GM21367 (cell line): ENCODE results near the gene SORBS1.

Source experiments
- ATAC-seq: cut with Tn5 transposase; IDR thresholded peaks from one replicate; pipeline ENCODE4 v1.9.1; 2021; ENCODE audit not compliant: unreplicated experiment

The SORBS1 gene

GRCh38 chr10:95416270-95416669 lies 144.9 kb downstream of the SORBS1 start:
- no peak for ATAC-seq

DNA sequence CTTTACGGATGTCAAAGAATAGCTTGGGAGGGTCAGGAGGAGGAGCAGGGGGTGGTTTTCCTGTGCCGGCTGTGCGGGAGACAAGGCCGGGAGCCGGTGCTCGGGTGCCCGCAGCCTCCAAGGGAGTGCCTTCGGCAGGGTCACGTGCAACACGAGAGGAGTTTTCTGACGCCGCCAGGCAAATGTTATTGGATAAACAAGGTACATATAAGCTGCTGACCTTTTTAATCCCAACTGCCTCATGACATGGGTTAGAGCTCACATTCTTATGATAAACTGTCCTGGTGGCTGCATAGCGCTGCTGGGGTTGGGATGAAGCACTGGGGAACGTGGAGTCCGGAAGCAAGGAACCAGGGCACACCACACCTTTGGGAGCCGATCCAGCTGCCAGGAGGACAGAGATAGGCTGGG lies 145.5 kb downstream of the SORBS1 start:
- no peak for ATAC-seq

DNA sequence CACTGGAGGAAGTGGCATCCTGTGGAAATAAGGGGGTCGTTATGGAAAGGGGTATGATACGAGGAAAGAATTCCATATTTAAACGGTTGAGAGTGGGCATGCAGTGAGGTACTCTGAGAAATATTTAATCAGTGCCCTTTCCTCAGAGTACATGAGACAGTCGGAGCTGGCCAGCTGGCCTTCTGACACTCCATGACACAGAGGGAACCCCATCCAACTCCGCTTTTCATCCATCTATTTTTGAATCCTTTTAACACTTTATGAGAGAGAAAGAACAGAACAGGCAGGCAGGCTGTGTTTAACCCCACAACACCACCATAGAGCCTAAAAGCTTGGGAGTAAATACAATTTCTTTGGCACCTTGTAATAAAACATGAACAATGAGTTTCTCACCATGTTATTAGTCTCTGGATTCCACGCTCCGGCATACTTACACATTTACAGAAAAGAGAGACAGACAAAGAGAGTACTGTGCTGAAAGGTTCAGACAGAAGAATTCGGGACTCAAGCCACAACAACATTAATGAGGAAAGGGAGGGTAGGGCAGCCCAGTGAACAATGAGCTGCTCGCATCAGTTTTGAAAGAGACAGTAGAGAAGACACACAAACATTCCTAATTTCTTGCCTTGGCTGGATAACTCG lies 146.2 kb downstream of the SORBS1 start:
- ATAC-seq = no peak

DNA sequence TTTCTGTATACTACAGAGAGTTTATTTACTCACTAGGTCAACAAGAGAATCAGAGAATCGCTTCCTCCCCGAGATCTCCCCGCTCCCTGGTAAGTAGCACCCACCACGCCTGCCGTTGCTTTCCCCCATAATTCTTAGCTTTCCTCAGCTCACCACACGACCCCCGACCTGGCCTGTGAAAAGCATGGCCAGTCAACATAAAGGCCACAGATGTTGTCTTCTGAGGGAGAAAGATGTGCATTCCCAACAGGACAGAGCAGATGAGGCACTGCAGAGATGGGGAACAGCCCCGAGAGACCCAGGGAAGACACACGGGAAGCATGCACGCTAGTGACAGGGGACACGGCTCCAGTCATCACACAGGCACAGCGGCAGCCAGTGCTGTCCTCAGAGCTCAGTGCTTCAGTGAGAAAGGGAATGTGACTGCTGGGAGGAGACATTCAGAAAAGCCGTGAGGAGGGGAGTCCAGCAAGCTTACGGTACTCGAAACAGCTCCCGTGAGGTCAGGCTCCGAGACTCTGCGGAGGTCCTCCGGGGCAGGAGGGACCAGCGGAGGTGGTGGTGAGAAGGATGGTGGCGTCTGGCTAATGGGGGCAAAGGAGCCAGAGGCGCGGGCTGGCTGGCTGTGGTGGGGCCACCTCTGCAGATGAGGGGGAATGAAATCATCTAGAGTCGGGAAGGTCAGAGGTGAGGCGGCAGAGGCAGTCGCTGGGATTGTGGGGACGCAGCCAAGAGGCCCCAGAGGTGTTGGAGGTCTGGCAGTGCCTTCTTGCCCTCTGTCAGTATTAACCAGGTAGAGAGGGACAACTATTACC lies 146.9 kb downstream of the SORBS1 start:
- no peak for ATAC-seq

GRCh38 chr10:95413588-95413987 lies 147.6 kb downstream of the SORBS1 start:
- no peak for ATAC-seq

GRCh38 chr10:95411635-95412034 lies 149.5 kb downstream of the SORBS1 start:
- ATAC-seq = no peak

DNA sequence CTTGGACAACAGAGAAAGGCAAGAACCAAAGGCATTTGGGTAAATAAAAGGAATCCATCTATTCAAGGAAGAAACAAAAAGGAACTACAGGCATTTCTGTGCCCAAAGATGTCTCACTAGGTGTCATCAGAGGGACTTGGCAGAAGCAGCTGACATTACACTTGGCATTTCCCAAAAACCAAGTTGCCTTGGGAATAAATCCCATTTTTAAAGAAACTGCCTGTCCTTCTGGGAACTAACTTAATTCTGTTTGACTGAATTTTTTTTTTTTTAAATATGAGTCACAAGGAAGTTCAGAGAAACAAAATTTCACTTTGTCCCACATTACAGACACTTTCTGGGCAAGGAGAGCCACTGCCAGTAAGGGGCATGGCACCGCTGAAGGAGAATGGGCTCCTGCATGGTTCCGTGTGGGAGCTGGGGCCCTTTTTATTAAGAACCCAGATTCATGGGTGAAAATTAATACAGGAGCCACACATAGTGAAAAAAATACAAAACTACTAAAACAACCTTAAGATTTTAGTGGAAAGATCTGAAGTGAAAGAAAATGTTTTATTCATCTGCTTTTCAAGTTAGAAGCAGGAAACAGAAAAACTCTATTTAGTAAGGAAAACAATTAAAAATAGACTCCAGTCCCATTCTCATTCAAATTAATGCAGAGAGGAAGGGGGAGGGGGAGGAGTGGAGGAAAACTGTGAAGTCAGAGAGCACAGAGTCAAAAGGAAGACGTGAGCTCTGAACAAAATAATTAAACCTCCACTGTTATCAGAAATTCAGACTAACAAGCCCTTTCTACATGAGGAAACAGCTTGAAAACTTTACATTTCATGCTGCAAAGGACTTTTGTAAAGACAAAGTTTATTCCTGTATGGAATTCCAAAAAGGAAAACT lies 151.9 kb downstream of the SORBS1 start:
- ATAC-seq = no peak

DNA sequence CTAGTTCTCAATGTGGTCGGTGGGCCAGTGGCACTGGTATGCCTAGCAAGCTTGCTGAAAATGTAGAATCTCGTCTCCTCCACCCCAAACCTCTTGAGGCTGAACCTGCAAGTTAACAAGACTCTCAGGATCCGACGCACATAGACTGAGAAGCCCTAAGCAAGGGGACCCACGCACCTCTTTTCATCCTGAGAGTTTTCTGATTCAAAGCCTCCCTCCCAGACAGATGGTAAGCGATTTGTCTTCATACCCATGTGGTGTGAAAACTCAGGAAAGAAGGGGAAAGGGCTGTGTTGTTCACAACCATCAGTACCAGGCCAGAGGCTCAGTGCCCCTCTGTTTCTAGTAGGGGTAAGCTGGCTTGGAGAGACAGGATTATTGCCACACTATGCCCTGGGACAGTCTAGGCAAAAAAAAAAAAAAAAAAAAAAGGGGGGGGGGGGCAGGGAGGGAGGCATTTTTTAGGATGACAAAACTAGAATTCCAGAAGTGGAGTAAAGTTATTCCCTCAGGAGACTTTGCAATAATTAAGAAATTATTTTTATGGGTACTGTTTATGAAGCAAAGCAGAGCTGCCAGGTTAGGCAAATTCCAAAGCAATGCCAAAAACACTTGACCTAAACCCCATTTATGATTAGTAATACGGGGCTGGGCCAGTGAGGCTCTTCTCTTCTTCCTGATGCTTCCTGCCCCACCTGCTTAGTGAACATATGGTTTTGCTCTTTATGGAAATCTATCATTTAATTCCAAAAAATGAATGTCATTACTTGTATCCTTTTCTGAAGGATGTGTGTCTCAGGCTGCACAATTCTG lies 152.8 kb downstream of the SORBS1 start:
- ATAC-seq = no peak

- no peak for ATAC-seq
Measured at GRCh38 chr10:95407546-95407945, 153.6 kb downstream of the SORBS1 start.

- no peak for ATAC-seq
Measured at GRCh38 chr10:95406651-95407280, 154.4 kb downstream of the SORBS1 start.

DNA sequence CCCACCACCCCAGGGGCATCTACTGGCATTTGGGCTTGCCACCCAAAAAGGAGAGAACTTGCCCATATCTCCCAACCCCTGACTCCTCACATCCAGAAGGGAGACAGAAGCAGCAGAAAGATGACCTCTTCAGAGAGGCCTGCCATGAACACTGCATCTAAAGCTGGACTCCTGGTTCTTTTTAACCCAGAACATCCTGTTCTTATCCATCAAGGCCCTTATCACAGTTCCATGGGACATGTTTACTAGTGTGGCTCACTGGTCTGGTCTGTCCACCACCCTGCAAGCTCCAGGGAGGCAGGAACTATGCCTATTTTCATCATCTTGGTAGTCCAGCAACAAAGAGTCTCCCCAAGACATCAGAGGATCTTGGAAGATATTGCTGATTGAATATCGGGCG lies 155.5 kb downstream of the SORBS1 start:
- ATAC-seq = no peak

GRCh38 chr10:95404864-95405263 lies 156.3 kb downstream of the SORBS1 start:
- ATAC-seq = no peak

DNA sequence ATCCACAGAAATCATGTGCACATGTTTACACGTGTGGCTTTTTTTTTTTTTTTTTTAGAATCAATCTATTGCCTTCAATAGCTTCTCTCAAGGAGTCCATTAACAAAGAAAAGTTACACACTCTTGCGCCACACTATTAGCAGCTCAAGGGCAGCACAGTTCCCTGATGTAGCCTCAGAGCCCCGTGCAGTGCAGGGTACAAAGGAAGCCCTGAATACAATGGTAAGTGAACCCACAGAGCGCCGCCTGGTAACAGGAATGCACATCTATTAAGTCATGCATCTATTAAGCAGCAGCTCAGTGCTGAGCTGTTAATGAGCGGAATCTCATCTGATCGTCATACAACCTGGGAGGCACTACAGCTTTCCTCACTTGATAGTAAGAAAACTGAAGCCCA lies 156.7 kb downstream of the SORBS1 start:
- ATAC-seq = no peak

DNA sequence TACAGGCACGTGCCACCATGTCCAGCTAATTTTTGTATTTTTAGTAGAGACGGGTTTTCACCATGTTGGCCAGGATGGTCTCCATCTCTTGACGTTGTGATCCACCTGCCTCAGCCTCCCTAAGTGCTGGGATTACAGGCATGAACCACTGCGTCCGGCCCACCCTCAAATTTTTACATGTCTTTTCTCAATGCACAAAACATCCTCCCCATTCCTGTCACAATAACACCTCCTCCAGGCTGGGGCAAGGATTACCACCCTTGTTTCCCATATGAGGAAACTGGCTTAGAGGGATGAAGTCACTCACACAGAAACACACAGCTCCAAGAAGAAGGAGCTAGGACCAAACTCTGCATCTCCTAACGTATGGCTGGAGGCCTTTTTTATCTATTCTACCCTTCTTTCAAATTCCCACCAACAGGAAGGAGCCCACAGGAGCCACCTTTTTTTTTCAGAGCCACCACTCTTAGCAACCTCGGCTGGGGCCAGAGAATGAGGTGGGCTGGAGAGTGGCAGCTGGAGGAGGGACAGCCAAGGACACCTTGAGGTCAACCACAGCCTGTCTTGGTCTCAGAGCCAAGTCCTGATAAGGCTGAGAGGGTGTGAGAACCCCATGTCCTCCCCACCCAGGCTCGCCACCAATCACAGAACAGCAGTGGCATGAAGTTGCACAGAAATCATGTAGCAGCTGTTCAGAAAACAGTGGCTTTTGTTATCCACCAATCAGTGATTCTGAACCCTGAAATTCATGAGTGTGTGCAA lies 157.3 kb downstream of the SORBS1 start:
- ATAC-seq = no peak

DNA sequence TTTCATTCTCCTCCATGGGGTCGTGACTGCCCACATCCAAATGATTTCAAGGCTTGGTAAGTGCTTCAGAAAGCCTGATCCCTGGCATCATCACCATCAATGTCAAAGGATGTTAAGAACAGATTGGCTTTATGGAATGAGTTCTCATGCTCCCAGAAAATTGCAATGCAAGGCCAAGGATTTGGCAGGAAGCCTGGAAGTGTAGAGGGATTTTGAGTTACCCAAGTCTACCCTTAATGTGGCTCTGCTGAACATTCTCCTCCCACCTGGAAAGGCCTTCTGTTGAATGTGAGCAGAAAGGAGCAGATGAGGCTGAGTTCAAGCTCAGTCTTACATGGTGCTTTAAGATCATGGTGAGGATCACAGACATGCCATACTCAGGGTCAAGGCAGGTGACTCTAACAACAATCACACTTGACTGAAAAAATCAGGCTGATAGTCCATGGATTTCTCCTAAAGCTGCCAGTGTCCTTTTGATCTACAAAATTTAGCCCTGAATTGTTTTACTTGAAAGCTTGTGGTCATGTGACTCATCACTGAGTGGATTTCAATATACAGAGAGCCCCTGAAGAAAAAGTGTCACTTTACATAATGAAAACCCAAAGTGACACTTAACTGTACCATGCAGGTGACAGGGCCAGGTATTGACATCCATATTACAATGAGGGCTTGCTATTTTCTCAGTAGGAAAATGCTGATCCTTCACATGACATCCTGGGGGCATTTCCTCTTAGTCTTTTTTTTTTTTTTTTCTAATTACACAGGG lies 159.3 kb downstream of the SORBS1 start:
- ATAC-seq = no peak

DNA sequence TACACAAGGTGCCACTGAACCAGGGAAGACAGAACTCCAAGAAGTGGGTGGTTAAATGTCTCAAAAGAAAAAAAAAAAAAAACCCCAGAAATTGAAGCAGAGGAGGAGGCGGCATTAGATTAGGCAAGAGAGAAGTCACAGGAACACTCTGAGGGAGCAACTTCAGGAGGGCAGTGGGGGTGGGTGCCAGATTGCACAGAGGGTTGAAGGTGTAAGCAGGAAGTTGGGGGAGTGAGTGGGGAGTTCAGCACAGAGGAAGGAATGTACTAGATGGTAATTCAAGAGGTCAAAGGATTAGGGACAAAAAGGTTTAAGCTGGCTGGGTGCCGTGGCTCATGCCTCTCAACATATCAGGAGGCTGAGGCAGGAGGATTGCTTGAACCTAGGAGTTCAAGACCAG lies 160.4 kb downstream of the SORBS1 start:
- no peak for ATAC-seq

DNA sequence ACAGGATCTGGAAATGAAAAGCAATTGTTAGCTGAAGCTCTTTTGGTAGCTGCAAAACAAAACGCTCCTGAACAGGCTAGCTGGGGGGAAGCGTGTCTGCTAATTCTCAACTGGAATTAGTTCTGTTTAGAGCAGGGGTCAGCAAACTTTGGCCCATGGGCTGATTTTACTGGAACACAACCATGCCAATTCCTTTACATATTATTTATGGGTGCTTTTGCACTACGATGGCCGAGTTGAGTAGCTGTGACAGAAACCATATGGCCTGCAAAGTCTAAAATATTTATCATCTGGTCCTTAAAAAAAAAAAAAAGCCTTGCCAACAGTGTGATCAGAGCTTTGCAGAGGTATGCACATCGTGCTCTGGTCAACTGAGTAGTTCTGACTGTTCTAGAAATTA lies 162.0 kb downstream of the SORBS1 start:
- ATAC-seq = no peak

DNA sequence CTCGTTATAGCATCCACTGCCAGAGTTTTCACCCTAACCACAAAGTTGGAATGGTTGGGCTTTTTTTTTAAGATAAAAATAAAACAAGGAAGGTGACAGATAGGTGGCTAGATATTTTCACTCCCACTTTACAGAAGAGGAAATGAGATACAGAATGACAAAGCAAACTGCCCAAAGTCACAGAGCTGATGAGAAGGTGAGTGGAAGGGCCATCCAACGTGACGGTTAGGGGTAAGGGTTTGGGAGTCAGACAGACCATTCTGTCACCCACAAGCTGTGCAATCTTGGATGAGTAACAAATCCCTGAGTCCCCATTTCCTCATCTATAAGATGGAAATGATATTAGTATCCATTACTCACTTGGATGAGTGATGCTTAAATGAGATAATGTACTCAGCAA lies 163.4 kb downstream of the SORBS1 start:
- no peak for ATAC-seq

GRCh38 chr10:95395947-95396449 lies 165.2 kb downstream of the SORBS1 start:
- ATAC-seq = no peak
